ENCODE measurements around the gene PYGM.

- no peak for TF ChIP-seq POLR2A (IDR thresholded peaks at IDR 0.05)
- TF ChIP-seq, protein P1, sequence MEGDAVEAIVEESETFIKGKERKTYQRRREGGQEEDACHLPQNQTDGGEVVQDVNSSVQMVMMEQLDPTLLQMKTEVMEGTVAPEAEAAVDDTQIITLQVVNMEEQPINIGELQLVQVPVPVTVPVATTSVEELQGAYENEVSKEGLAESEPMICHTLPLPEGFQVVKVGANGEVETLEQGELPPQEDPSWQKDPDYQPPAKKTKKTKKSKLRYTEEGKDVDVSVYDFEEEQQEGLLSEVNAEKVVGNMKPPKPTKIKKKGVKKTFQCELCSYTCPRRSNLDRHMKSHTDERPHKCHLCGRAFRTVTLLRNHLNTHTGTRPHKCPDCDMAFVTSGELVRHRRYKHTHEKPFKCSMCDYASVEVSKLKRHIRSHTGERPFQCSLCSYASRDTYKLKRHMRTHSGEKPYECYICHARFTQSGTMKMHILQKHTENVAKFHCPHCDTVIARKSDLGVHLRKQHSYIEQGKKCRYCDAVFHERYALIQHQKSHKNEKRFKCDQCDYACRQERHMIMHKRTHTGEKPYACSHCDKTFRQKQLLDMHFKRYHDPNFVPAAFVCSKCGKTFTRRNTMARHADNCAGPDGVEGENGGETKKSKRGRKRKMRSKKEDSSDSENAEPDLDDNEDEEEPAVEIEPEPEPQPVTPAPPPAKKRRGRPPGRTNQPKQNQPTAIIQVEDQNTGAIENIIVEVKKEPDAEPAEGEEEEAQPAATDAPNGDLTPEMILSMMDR (IDR thresholded peaks at IDR 0.05), result no peak
These were observed 13.3 kb downstream of the PYGM start for GRCh38 chr11:64746486-64746885.
